ENCODE measurements around the gene TEC. TPM values are rescaled to one million over a fixed set of nuclear protein-coding genes. Genes with fewer than 3 reads are reported as not detected.

Gene TEC
- total and polyA plus RNA-seq, 2 of the 8 experiments (the other 6 are each of a cell fraction or from before 2014, with no cell fraction given), result 0.73 to 1.8 TPM

- Histone ChIP-seq H3K36me3 (ENCODE audit: control insufficient read depth in 2 of 4, insufficient read depth in 4 of 4, low read length in 3 of 4) (no peaks in the 10 kb centered on the region), H4K20me1 (replicated peaks in 1 of 2; ENCODE audit: control insufficient read depth in 1 of 2, insufficient read depth in 2 of 2, low read length in 2 of 2) (no peaks in the 10 kb centered on the region), H2BK15ac (ENCODE audit: low read length) (no peak overlapping the region), H3K79me1 (ENCODE audit: low read depth, low read length) (no peaks in the 10 kb centered on the region), H4K91ac (replicated peaks; ENCODE audit: insufficient read length, low read length) (no peak overlapping the region), H3K4ac (replicated peaks; ENCODE audit: insufficient read length, low read depth, low read length) (no peak overlapping the region), H2AK5ac (ENCODE audit: low read depth, low read length) (no peak overlapping the region), H2BK5ac (ENCODE audit: low read depth, low read length) (no peak overlapping the region), H3K23ac (ENCODE audit: insufficient read length) (no peak overlapping the region), H3K9ac (replicated peaks in 1 of 4; ENCODE audit: extremely low read depth in 1 of 4, low read depth in 3 of 4, low read length in 3 of 4) (no peak overlapping the region), H2BK120ac (replicated peaks; ENCODE audit: low read depth, low read length) (no peak overlapping the region), H2BK20ac (ENCODE audit: low read length) (no peak overlapping the region), H3K27ac (ENCODE audit: low read depth, low read length) (no peak overlapping the region), H3K79me2 (ENCODE audit: control insufficient read depth in 1 of 2, insufficient read depth in 2 of 2, low read length in 2 of 2) (no peaks in the 10 kb centered on the region), H3K56ac (replicated peaks; ENCODE audit: insufficient read length, low read depth, low read length) (no peak overlapping the region), H4K8ac (ENCODE audit: extremely low read depth, insufficient read depth, low read length) (no peak overlapping the region), H3K18ac (ENCODE audit: extremely low read depth, low read length) (no peak overlapping the region), H3K27me3 (replicated peaks in 1 of 4; ENCODE audit: control insufficient read depth in 3 of 4, extremely low read depth in 1 of 4, insufficient read depth in 3 of 4, low read length in 3 of 4) (no peaks in the 10 kb centered on the region), H2AFZ (ENCODE audit: low read length) (no peak overlapping the region), H3K14ac (ENCODE audit: insufficient read length) (no peak overlapping the region), H3K4me1 (replicated peaks in 1 of 4; ENCODE audit: control insufficient read depth in 3 of 4, insufficient read depth in 4 of 4, low read length in 3 of 4) (peaks cover 1 to 4% (median 2%) of the 10 kb centered on the region in 4 experiments; a peak in 5 of 7 replicates), H4K5ac (ENCODE audit: insufficient read length, low read depth, low read length) (no peak overlapping the region), H3K9me3 (ENCODE audit: insufficient read depth in 2 of 2, low read depth in 1 of 2, low read length in 1 of 2) (peaks cover 0 to 6% of the 10 kb centered on the region in 2 experiments; a peak in 1 of 4 replicates), H3K4me3 (ENCODE audit: extremely low read depth in 1 of 4, insufficient read depth in 2 of 4, low read depth in 3 of 4, low read length in 4 of 4) (no peak overlapping the region), H3K4me2 (ENCODE audit: insufficient read depth in 1 of 2, low read depth in 2 of 2, low read length in 2 of 2) (no peak overlapping the region), H3K23me2 (ENCODE audit: low read depth, low read length) (no peaks in the 10 kb centered on the region), H2BK12ac (ENCODE audit: low read depth, low read length) (no peak overlapping the region)
- ChIA-PET POLR2A (ENCODE audit: partially characterized antibody) (no interaction called here), CTCF (ENCODE audit: partially characterized antibody) (interaction anchor here (1.3 kb wide), 1 partner anchor 16 kb away, joined by 3 read pairs; no protein-coding TSS in a partner anchor)
- DNase-seq (ENCODE audit: low read depth in 1 of 2, low spot score in 2 of 2), result no peak
- FAIRE-seq, result no peak
- no peak for TF ChIP-seq RFX5 (IDR thresholded peaks at IDR 0.05; ENCODE audit: borderline replicate concordance, low read depth, low read length)
- no peak for TF ChIP-seq CHD2 (IDR thresholded peaks at IDR 0.05; ENCODE audit: low read length)
Measured at GRCh38 chr4:48180234-48180633, 89.4 kb downstream of the TEC start.

Data from H1 (cell line).